Activated naive CD4-positive, alpha-beta T cell treated with anti-CD3 and anti-CD28 coated beads, Interleukin-2, amount 50 U/mL, for 72 hours (primary cell): ENCODE measurements around the gene AMBRA1. TPM values are rescaled to one million over a fixed set of nuclear protein-coding genes. Genes with fewer than 3 reads are reported as not detected.
"Not testable (repeated sequence)": the region's sequence is repeated elsewhere in the genome, so short reads cannot be mapped to it uniquely, and the experiment has no call there.

Experiments used
- ATAC-seq, 2 donors: fragments of 150-1000 bp; cut with Tn5 transposase; 2 replicates each; pipeline ENCODE4 v1.10.0; 2021; ENCODE audit warnings: mild to moderate bottlenecking in 2 of 2, moderate library complexity in 2 of 2
- DNase-seq, 2 donors: peaks; one replicate each; pipeline ENCODE4 v3.0.0; 2021 to 2022; ENCODE audit warnings: low spot score in 2 of 2
- H3K27ac Mint-ChIP-seq, 2 donors: one replicate each; pipeline ENCODE4 v1.8.0; 2022; ENCODE audit warnings: mild to moderate bottlenecking in 2 of 2, mixed read lengths in 2 of 2
- H3K36me3 Mint-ChIP-seq, 2 donors: one replicate each; pipeline ENCODE4 v1.8.0; 2022; ENCODE audit warnings: mixed read lengths in 2 of 2
- H3K9me3 Mint-ChIP-seq, 2 donors: one replicate each; pipeline ENCODE4 v1.8.0; 2022; ENCODE audit warnings: mixed read lengths in 2 of 2
- total RNA-seq, 2 donors: library from RNA; stranded (reverse); gene quantifications; one replicate each; pipeline ENCODE4 v1.2.3, GENCODE V29; 2022

The AMBRA1 gene
- total RNA-seq, 2 donors from 2014 or later = 20.9 to 28.5 TPM

- Mint-ChIP-seq H3K27ac (peak overlapping the region; percentile 10 to 27), H3K36me3 (peaks cover 0 to 11% of the 10 kb centered on the region in 2 donors), H3K9me3 (no peaks in the 10 kb centered on the region)
- peak; percentile 85 to 87 for ATAC-seq
- DNase-seq = peak; percentile 59 to 78
These were observed 64.5 kb downstream of the AMBRA1 start for GRCh38 chr11:46529095-46529905.

- peak overlapping the region; percentile 10 to 27 for H3K27ac Mint-ChIP-seq
- H3K36me3 Mint-ChIP-seq = peaks cover 0 to 11% of the 10 kb centered on the region in 2 donors
- no peak for DNase-seq
- peak; percentile 61 to 65 for ATAC-seq
- H3K9me3 Mint-ChIP-seq = no peaks in the 10 kb centered on the region
These were observed 65.3 kb downstream of the AMBRA1 start for GRCh38 chr11:46528445-46529094.

- Mint-ChIP-seq H3K27ac (no peak overlapping the region), H3K36me3 (peaks cover 0 to 11% of the 10 kb centered on the region in 2 donors), H3K9me3 (no peaks in the 10 kb centered on the region)
- no peak for DNase-seq
- no peak for ATAC-seq
These were observed 66.2 kb downstream of the AMBRA1 start for GRCh38 chr11:46527591-46528130.

GRCh38 chr11:46526216-46527215, 67.3 kb downstream of the AMBRA1 start:
- Mint-ChIP-seq H3K27ac (peak overlapping the region in 1 of 2 donors; percentile 50), H3K36me3 (peaks cover 0 to 11% of the 10 kb centered on the region in 2 donors), H3K9me3 (no peaks in the 10 kb centered on the region)
- no peak for DNase-seq
- no peak for ATAC-seq

- peaks cover 0 to 11% of the 10 kb centered on the region in 2 donors for H3K36me3 Mint-ChIP-seq
- H3K9me3 Mint-ChIP-seq = no peaks in the 10 kb centered on the region
- no peak for DNase-seq
- no peak for ATAC-seq
- H3K27ac Mint-ChIP-seq = no peak overlapping the region
These were observed 69.5 kb downstream of the AMBRA1 start for GRCh38 chr11:46524201-46524770.

- no peak for DNase-seq
- H3K36me3 Mint-ChIP-seq = peaks cover 0 to 11% of the 10 kb centered on the region in 2 donors
- H3K9me3 Mint-ChIP-seq = no peaks in the 10 kb centered on the region
- H3K27ac Mint-ChIP-seq = no peak overlapping the region
- no peak for ATAC-seq
These were observed 70.5 kb downstream of the AMBRA1 start for GRCh38 chr11:46523290-46523689.

GRCh38 chr11:46522682-46523281, 71.0 kb downstream of the AMBRA1 start:
- DNase-seq (no peak), ATAC-seq (no peak)
- Mint-ChIP-seq H3K36me3 (peaks cover 0 to 11% of the 10 kb centered on the region in 2 donors), H3K27ac (no peak overlapping the region), H3K9me3 (no peaks in the 10 kb centered on the region)

GRCh38 chr11:46521961-46522681, 71.7 kb downstream of the AMBRA1 start:
- no peak for ATAC-seq
- DNase-seq = no peak
- peaks cover 0 to 10% of the 10 kb centered on the region in 2 donors for H3K36me3 Mint-ChIP-seq
- H3K27ac Mint-ChIP-seq = no peak overlapping the region
- H3K9me3 Mint-ChIP-seq = no peaks in the 10 kb centered on the region

GRCh38 chr11:46520971-46521745, 72.7 kb downstream of the AMBRA1 start:
- Mint-ChIP-seq H3K36me3 (peaks cover 0 to under 1% of the 10 kb centered on the region in 2 donors), H3K27ac (no peak overlapping the region), H3K9me3 (no peaks in the 10 kb centered on the region)
- ATAC-seq (no peak), DNase-seq (no peak)

- H3K27ac Mint-ChIP-seq = no peak overlapping the region
- no peaks in the 10 kb centered on the region for H3K9me3 Mint-ChIP-seq
- no peaks in the 10 kb centered on the region for H3K36me3 Mint-ChIP-seq
- DNase-seq = no peak
- ATAC-seq = no peak
These were observed 74.5 kb downstream of the AMBRA1 start for GRCh38 chr11:46519351-46519750.

- H3K36me3 Mint-ChIP-seq, H3K27ac Mint-ChIP-seq, DNase-seq, ATAC-seq, H3K9me3 Mint-ChIP-seq: not testable (repeated sequence)
These were observed 74.9 kb downstream of the AMBRA1 start for GRCh38 chr11:46518928-46519327.

GRCh38 chr11:46514370-46514769, 79.5 kb downstream of the AMBRA1 start:
- Mint-ChIP-seq H3K36me3 (no peaks in the 10 kb centered on the region), H3K9me3 (no peaks in the 10 kb centered on the region), H3K27ac (peak overlapping the region; percentile 23 to 69)
- ATAC-seq (no peak), DNase-seq (no peak)

- DNase-seq = no peak
- no peaks in the 10 kb centered on the region for H3K9me3 Mint-ChIP-seq
- ATAC-seq = no peak
- H3K27ac Mint-ChIP-seq = peak overlapping the region; percentile 23 to 69
- no peaks in the 10 kb centered on the region for H3K36me3 Mint-ChIP-seq
These were observed 79.9 kb downstream of the AMBRA1 start for GRCh38 chr11:46513934-46514342.

GRCh38 chr11:46512261-46512881, 81.5 kb downstream of the AMBRA1 start:
- Mint-ChIP-seq H3K27ac (peak overlapping the region in 1 of 2 donors; percentile 21), H3K9me3 (no peaks in the 10 kb centered on the region), H3K36me3 (no peaks in the 10 kb centered on the region)
- no peak for DNase-seq
- no peak for ATAC-seq
